Fibroblast of lung (primary cell): ENCODE measurements around the gene NHSL2. TPM values are rescaled to one million over a fixed set of nuclear protein-coding genes. Genes with fewer than 3 reads are reported as not detected.

Experiments used
- DNase-seq, 2 donors: peaks; one replicate each; pipeline versions ENCODE4 v3.0.0 to v3.0.0-alpha.2; 2010; ENCODE audit warnings: low read depth in 2 of 2
- H2AFZ ChIP-seq: 2 replicates; pipeline ENCODE4 v1.5.1; 2012; ENCODE audit warnings: low read length, control low read depth, inconsistent platforms
- H3K27ac ChIP-seq: 2 replicates; pipeline ENCODE4 v1.5.1; 2011; ENCODE audit warnings: low read length, control low read depth; ENCODE audit not compliant: insufficient read depth
- H3K27me3 ChIP-seq: 2 replicates; pipeline ENCODE4 v1.5.1; 2011; ENCODE audit warnings: mild to moderate bottlenecking, low read length; ENCODE audit not compliant: control insufficient read depth, insufficient read depth
- H3K36me3 ChIP-seq: 2 replicates; pipeline ENCODE4 v1.5.1; 2011; ENCODE audit warnings: low read length; ENCODE audit not compliant: control insufficient read depth, insufficient read depth
- H3K4me1 ChIP-seq: 2 replicates; pipeline ENCODE4 v1.5.1; 2011; ENCODE audit warnings: low read length; ENCODE audit not compliant: control insufficient read depth, insufficient read depth; ENCODE audit errors: extremely low read depth
- H3K4me2 ChIP-seq: 2 replicates; pipeline ENCODE4 v1.5.1; 2011; ENCODE audit warnings: low read length, control low read depth; ENCODE audit not compliant: insufficient read depth; ENCODE audit errors: extremely low read depth
- H3K4me3 ChIP-seq, 4 experiments: fragments of 200-600 bp in 1 of 4; sonication (generic) in 1 of 4; replicated peaks in 1 of 4; 2 replicates each; pipeline ENCODE4 v1.5.1; 2011 to 2016; ENCODE audit warnings: low read length in 4 of 4, low read depth in 3 of 4, mild to moderate bottlenecking in 3 of 4, control low read depth in 2 of 4, inconsistent platforms in 1 of 4, mixed read lengths in 1 of 4; ENCODE audit not compliant: insufficient read depth in 1 of 4; ENCODE audit errors: control extremely low read depth in 1 of 4
- H3K79me2 ChIP-seq: 2 replicates; pipeline ENCODE4 v1.5.1; 2012; ENCODE audit warnings: mild to moderate bottlenecking, low read length, inconsistent platforms; ENCODE audit not compliant: control insufficient read depth, insufficient read depth
- H3K9ac ChIP-seq: 2 replicates; pipeline ENCODE4 v1.5.1; 2011; ENCODE audit warnings: mild to moderate bottlenecking, low read length, control low read depth; ENCODE audit not compliant: insufficient read depth
- H3K9me3 ChIP-seq: 2 replicates; pipeline ENCODE4 v1.5.1; 2012; ENCODE audit warnings: low read depth, low read length; ENCODE audit not compliant: control insufficient read depth, insufficient read depth
- H4K20me1 ChIP-seq: 2 replicates; pipeline ENCODE4 v1.5.1; 2011; ENCODE audit warnings: low read length; ENCODE audit not compliant: control insufficient read depth, insufficient read depth; ENCODE audit errors: extremely low read depth
- CTCF ChIP-seq, 2 donors: IDR thresholded peaks in 1 of 2; conservative IDR thresholded peaks in 1 of 2; 1 replicate in 1 of 2; 2 replicates in 1 of 2; pipeline ENCODE4 v1.5.1; 2011 to 2012; ENCODE audit warnings: low read length in 2 of 2, control low read depth in 1 of 2, inconsistent platforms in 1 of 2, low read depth in 1 of 2, mild to moderate bottlenecking in 1 of 2
- EZH2 ChIP-seq: IDR thresholded peaks from 2 replicates; pipeline ENCODE4 v1.5.1; 2012; ENCODE audit warnings: low read length, control low read depth, mild to moderate bottlenecking; ENCODE audit errors: missing control alignments
- polyA plus RNA-seq, 2 donors: library from polyadenylated mRNA; depleted of rRNA in 1 of 2; stranded (reverse) in 1 of 2; unstranded in 1 of 2; fragments of >200 nt; gene quantifications; 2 replicates each; pipeline ENCODE4 v1.2.1, GENCODE V29; 2011 to 2012; ENCODE audit warnings: missing spikeins in 1 of 2
- total RNA-seq: library from RNA; depleted of rRNA; stranded (reverse); fragments of >200 nt; gene quantifications from 2 replicates; pipeline ENCODE4 v1.2.1, GENCODE V29; 2014

NHSL2 gene
- total and polyA plus RNA-seq, 2 donors (not counting 1 experiment from before 2014, with no cell fraction given): 4.3 to 9.7 TPM

GRCh38 chrX:72124540-72125201 is 214.0 kb downstream of the NHSL2 start:
- H3K27me3 ChIP-seq: no peaks in the 10 kb centered on the region
- no peak overlapping the region for H3K27ac ChIP-seq
- no peak overlapping the region for H2AFZ ChIP-seq
- H3K9me3 ChIP-seq: no peaks in the 10 kb centered on the region
- no peak overlapping the region for H3K9ac ChIP-seq
- H3K79me2 ChIP-seq: no peaks in the 10 kb centered on the region
- no peaks in the 10 kb centered on the region for H4K20me1 ChIP-seq
- H3K4me2 ChIP-seq: no peak overlapping the region
- peaks cover 3% of the 10 kb centered on the region for H3K36me3 ChIP-seq
- no peak for TF ChIP-seq CTCF (conservative IDR thresholded peaks at IDR 0.05 in 1 of 2, IDR thresholded peaks at IDR 0.05 in 1 of 2; ENCODE audit: low read depth in 1 of 2, low read length in 2 of 2)
- no peak for TF ChIP-seq EZH2
- no peak for DNase-seq
- H3K4me1 ChIP-seq: peaks cover 21% of the 10 kb centered on the region
- no peak overlapping the region for H3K4me3 ChIP-seq

- Histone ChIP-seq H3K36me3 (peaks cover 3% of the 10 kb centered on the region), H3K27me3 (no peaks in the 10 kb centered on the region), H3K27ac (no peak overlapping the region), H2AFZ (no peak overlapping the region), H3K9ac (no peak overlapping the region), H3K79me2 (no peaks in the 10 kb centered on the region), H4K20me1 (no peaks in the 10 kb centered on the region), H3K9me3 (no peaks in the 10 kb centered on the region), H3K4me1 (peaks cover 21% of the 10 kb centered on the region), H3K4me2 (no peak overlapping the region), H3K4me3 (no peak overlapping the region)
- DNase-seq: no peak
- TF ChIP-seq EZH2: no peak
Observed at GRCh38 chrX:72125331-72126047, 214.8 kb downstream of the NHSL2 start.

- no peaks in the 10 kb centered on the region for H3K79me2 ChIP-seq
- peaks cover 3% of the 10 kb centered on the region for H3K36me3 ChIP-seq
- no peak overlapping the region for H3K4me3 ChIP-seq
- no peak overlapping the region for H2AFZ ChIP-seq
- H3K27me3 ChIP-seq: no peaks in the 10 kb centered on the region
- no peak overlapping the region for H3K9ac ChIP-seq
- TF ChIP-seq EZH2 (no peak), CTCF (conservative IDR thresholded peaks at IDR 0.05 in 1 of 2, IDR thresholded peaks at IDR 0.05 in 1 of 2; ENCODE audit: low read depth in 1 of 2, low read length in 2 of 2) (no peak)
- H3K9me3 ChIP-seq: no peaks in the 10 kb centered on the region
- peaks cover 16% of the 10 kb centered on the region for H3K4me1 ChIP-seq
- H4K20me1 ChIP-seq: no peaks in the 10 kb centered on the region
- peak overlapping the region; percentile 43 for H3K27ac ChIP-seq
- H3K4me2 ChIP-seq: peak overlapping the region; percentile 35
- no peak for DNase-seq
Observed at GRCh38 chrX:72126048-72126415, 215.4 kb downstream of the NHSL2 start.
